Mammary epithelial cell (primary cell): ENCODE data around the gene CD9.

Experiments used
- EZH2 ChIP-seq: IDR thresholded peaks from 2 replicates; pipeline ENCODE4 v1.6.1; 2012; ENCODE audit warnings: low read length, inconsistent platforms, borderline replicate concordance
- TF ChIP-seq, protein P1 (sequence below), 2 donors: IDR thresholded peaks in 1 of 2; conservative IDR thresholded peaks in 1 of 2; 2 replicates each; pipeline ENCODE4 v1.5.1; 2011 to 2012; ENCODE audit warnings: inconsistent platforms in 2 of 2, low read length in 2 of 2, mild to moderate bottlenecking in 2 of 2, control low read depth in 1 of 2, low read depth in 1 of 2; ENCODE audit not compliant: insufficient read depth in 1 of 2; ENCODE audit errors: extremely low read depth in 1 of 2

DNA sequence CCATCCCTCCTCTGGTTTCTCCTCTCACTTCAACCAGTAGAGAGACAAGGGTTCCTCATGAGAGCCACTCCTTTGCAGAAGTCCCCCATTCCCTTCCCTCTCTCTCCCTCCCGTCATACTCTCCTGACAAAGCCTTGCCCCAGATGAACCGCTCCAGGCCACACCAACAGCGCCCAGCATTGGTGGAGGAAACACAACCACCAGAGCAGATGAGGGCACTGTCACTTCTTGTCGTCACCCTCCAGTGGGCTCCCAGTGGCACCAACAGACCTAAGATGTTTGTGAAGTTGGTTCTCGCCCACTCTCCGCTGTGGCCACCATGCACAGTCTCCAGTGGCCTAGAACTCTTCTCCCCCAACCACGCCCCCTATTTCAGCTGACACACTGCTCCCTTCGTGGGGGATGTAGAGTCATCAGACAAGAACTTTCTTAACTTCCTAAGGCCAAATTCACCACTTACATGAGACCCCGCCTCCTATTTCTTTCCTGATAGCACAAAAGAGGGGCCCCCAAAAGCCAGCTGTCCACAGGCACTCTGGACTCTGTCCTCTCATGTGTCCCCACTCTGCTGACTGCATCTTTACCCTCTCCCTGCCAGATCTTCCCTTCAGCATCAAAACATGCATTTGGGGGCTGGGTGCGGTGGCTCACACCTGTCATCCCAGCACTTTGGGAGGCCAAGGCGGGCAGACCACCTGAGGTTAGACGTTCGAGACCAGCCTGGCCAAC, 81.0 kb downstream of the CD9 start:
- no peak for TF ChIP-seq EZH2
- TF ChIP-seq, protein P1, sequence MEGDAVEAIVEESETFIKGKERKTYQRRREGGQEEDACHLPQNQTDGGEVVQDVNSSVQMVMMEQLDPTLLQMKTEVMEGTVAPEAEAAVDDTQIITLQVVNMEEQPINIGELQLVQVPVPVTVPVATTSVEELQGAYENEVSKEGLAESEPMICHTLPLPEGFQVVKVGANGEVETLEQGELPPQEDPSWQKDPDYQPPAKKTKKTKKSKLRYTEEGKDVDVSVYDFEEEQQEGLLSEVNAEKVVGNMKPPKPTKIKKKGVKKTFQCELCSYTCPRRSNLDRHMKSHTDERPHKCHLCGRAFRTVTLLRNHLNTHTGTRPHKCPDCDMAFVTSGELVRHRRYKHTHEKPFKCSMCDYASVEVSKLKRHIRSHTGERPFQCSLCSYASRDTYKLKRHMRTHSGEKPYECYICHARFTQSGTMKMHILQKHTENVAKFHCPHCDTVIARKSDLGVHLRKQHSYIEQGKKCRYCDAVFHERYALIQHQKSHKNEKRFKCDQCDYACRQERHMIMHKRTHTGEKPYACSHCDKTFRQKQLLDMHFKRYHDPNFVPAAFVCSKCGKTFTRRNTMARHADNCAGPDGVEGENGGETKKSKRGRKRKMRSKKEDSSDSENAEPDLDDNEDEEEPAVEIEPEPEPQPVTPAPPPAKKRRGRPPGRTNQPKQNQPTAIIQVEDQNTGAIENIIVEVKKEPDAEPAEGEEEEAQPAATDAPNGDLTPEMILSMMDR (conservative IDR thresholded peaks at IDR 0.05 in 1 of 2, IDR thresholded peaks at IDR 0.05 in 1 of 2; ENCODE audit: extremely low read depth in 1 of 2, insufficient read depth in 1 of 2, low read depth in 1 of 2, low read length in 2 of 2): no peak
